A549 (cell line): ENCODE measurements around the gene B3GNT7.

Experiments
- BHLHE40 ChIP-seq: IDR thresholded peaks from 2 replicates; pipeline ENCODE4 v1.6.1; 2012; ENCODE audit warnings: low read depth, low read length, inconsistent platforms
- CTCF ChIP-seq: fragments of >200 bp; sonication (Bioruptor Twin); formaldehyde crosslinking; IDR thresholded peaks from 3 replicates; pipeline ENCODE4 v1.5.1; 2016
- EP300 ChIP-seq, 2 experiments: fragments of >200 bp; sonication (Bioruptor Twin); formaldehyde crosslinking; IDR thresholded peaks; 2 replicates in 1 of 2; 3 replicates in 1 of 2; pipeline ENCODE4 v1.6.1; 2016 to 2017
- KDM1A ChIP-seq: fragments of 200-600 bp; sonication (generic); IDR thresholded peaks from 2 replicates; pipeline ENCODE4 v1.6.1; 2016; ENCODE audit warnings: low read depth, mild to moderate bottlenecking
- MAFK ChIP-seq: fragments of 450-650 bp; IDR thresholded peaks from 2 replicates; pipeline ENCODE4 v1.6.1; 2014; ENCODE audit not compliant: partially characterized antibody
- NFE2L2 ChIP-seq: fragments of 150-350 bp; conservative IDR thresholded peaks from 2 replicates; pipeline ENCODE4 v1.6.1; 2014; ENCODE audit warnings: low read length
- PBX3 ChIP-seq: IDR thresholded peaks from 2 replicates; pipeline ENCODE4 v1.6.1; 2012
- POLR2A ChIP-seq: IDR thresholded peaks from 2 replicates; pipeline ENCODE4 v1.6.1; 2012; ENCODE audit warnings: mild to moderate bottlenecking, low read length
- RCOR1 ChIP-seq: fragments of 150-350 bp; IDR thresholded peaks from 2 replicates; pipeline ENCODE4 v1.6.1; 2014; ENCODE audit warnings: antibody characterized with exemption, low read length, low read depth
- REST ChIP-seq: fragments of 200-600 bp; sonication (generic); IDR thresholded peaks from 2 replicates; pipeline ENCODE4 v1.6.1; 2016; ENCODE audit warnings: antibody characterized with exemption, mild to moderate bottlenecking, moderate library complexity
- RFX5 ChIP-seq: fragments of 450-650 bp; IDR thresholded peaks from 2 replicates; pipeline ENCODE4 v1.7.1; 2014; ENCODE audit warnings: antibody characterized with exemption, mild to moderate bottlenecking, moderate library complexity
- SMC3 ChIP-seq: fragments of >200 bp; sonication (Bioruptor Twin); formaldehyde crosslinking; IDR thresholded peaks from 3 replicates; pipeline ENCODE4 v1.6.1; 2018; ENCODE audit warnings: inconsistent platforms

- TF ChIP-seq REST (no peak), BHLHE40 (no peak), POLR2A (no peak), SMC3 (no peak), CTCF (no peak), PBX3 (no peak), MAFK (no peak), RFX5 (no peak), KDM1A (no peak), EP300 (IDR thresholded peaks at IDR 0.05) (no peak), RCOR1 (no peak), NFE2L2 (no peak)
Measured at GRCh38 chr2:231364061-231364460, 31.4 kb upstream of the B3GNT7 start.
